Endodermal cell (in vitro differentiated cells): Measurements from ENCODE around the gene PNMA6E. TPM values are rescaled to one million over a fixed set of nuclear protein-coding genes. Genes with fewer than 3 reads are reported as not detected.

Experiments
- DNase-seq: peaks from one replicate; pipeline ENCODE4 v3.0.0-alpha.2; 2017
- H3K27ac ChIP-seq: 2 replicates; pipeline ENCODE4 v1.5.1; 2013; ENCODE audit warnings: mild to moderate bottlenecking, low read depth, low read length, moderate library complexity
- H3K27me3 ChIP-seq: 2 replicates; pipeline ENCODE4 v1.6.1; 2013; ENCODE audit warnings: mild to moderate bottlenecking, low read length, moderate library complexity; ENCODE audit not compliant: insufficient read depth, control insufficient read depth, poor library complexity, severe bottlenecking
- H3K36me3 ChIP-seq: 2 replicates; pipeline ENCODE4 v1.7.0; 2013; ENCODE audit warnings: mild to moderate bottlenecking, low read length, moderate library complexity; ENCODE audit not compliant: control insufficient read depth, insufficient read depth
- H3K4me1 ChIP-seq: one replicate; pipeline ENCODE4 v1.7.0; 2013; ENCODE audit warnings: low read length; ENCODE audit not compliant: control insufficient read depth, insufficient read depth
- H3K4me3 ChIP-seq: 2 replicates; pipeline ENCODE4 v1.5.1; 2013; ENCODE audit warnings: mild to moderate bottlenecking, low read length, moderate library complexity
- H3K9ac ChIP-seq: 2 replicates; pipeline ENCODE4 v1.6.1; 2013; ENCODE audit warnings: mild to moderate bottlenecking, low read length, moderate library complexity; ENCODE audit not compliant: poor library complexity, severe bottlenecking; ENCODE audit errors: extremely low read depth
- H3K9me3 ChIP-seq: 2 replicates; pipeline ENCODE4 v1.6.1; 2013; ENCODE audit warnings: mild to moderate bottlenecking, low read length, moderate library complexity; ENCODE audit not compliant: control insufficient read depth
- H3K27ac Mint-ChIP-seq: 2 replicates; pipeline ENCODE4 v1.8.0; 2020; ENCODE audit warnings: mixed read lengths
- H3K27me3 Mint-ChIP-seq: 2 replicates; pipeline ENCODE4 v1.8.0; 2021; ENCODE audit warnings: mild to moderate bottlenecking, mixed read lengths; ENCODE audit not compliant: insufficient read depth
- H3K36me3 Mint-ChIP-seq: 2 replicates; pipeline ENCODE4 v1.8.0; 2020; ENCODE audit warnings: low read depth, mixed read lengths
- H3K4me1 Mint-ChIP-seq: 2 replicates; pipeline ENCODE4 v1.8.0; 2020; ENCODE audit warnings: mixed read lengths
- H3K4me3 Mint-ChIP-seq: 2 replicates; pipeline ENCODE4 v1.8.0; 2020; ENCODE audit warnings: mild to moderate bottlenecking, moderate library complexity, mixed read lengths
- H3K9me3 Mint-ChIP-seq: 2 replicates; pipeline ENCODE4 v1.8.0; 2020; ENCODE audit warnings: mild to moderate bottlenecking, mixed read lengths
- CTCF ChIP-seq: fragments of 200-600 bp; sonication (generic); conservative IDR thresholded peaks from 2 replicates; pipeline ENCODE4 v1.5.0; 2021; ENCODE audit warnings: antibody characterized with exemption, mild to moderate bottlenecking
- WGBS, 2 experiments: methylation state at CpG; one replicate each; pipeline versions ENCODE4 v1.1.5 to v1.1.7; 2013; ENCODE audit warnings: missing lambda C conversion rate in 2 of 2, mixed read lengths in 1 of 2; ENCODE audit not compliant: insufficient coverage in 1 of 2, insufficient read length in 1 of 2; 5-methylcytosine and 5-hydroxymethylcytosine counted together
- total RNA-seq, 2 donors: library from RNA; stranded (reverse); fragmentation: NEBNext Ultra II Directional in 1 of 2; extraction: Animal tissue kit (Norgen Biotek cat#: 25700) in 1 of 2; gene quantifications; 2 replicates in 1 of 2; 3 replicates in 1 of 2; pipeline ENCODE4 v1.2.1, GENCODE V29; 2021

PNMA6E gene
- total RNA-seq, 2 donors from 2014 or later = not detected

DNA sequence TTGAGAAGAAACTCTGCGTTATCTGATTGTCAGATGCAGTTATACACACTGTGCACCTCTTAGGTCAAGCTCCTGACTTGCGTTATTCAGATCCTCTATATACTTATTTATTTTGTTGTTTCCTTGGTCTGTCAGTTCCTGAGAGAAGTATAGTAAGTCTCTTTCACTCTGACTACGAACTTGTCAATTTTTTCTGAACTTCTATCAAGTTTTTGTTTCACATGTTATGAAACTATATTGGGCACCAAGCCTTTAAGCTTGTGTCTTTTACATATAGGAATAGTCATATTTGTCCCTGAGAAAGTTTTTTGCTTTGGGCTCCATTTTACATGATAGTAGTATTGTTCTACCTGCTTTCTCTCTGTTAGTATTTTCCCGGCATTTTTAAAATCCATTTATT lies 35.5 kb downstream of the PNMA6E start:
- Histone ChIP-seq H3K4me1 (no peaks in the 10 kb centered on the region), H3K9me3 (no peaks in the 10 kb centered on the region), H3K27me3 (no peaks in the 10 kb centered on the region), H3K9ac (no peak overlapping the region), H3K27ac (no peak overlapping the region), H3K36me3 (no peaks in the 10 kb centered on the region), H3K4me3 (no peak overlapping the region)
- Mint-ChIP-seq H3K36me3 (no peaks in the 10 kb centered on the region), H3K4me3 (no peak overlapping the region), H3K27me3 (no peaks in the 10 kb centered on the region), H3K4me1 (no peaks in the 10 kb centered on the region), H3K27ac (no peak overlapping the region), H3K9me3 (peaks cover 39% of the 10 kb centered on the region)
- 80% methylated on average over 2 of the region's 4 CpGs; no CpG with 5 or more reads in 1 of the 2 experiments for WGBS, 2 experiments
- DNase-seq = no peak
- TF ChIP-seq CTCF = no peak

DNA sequence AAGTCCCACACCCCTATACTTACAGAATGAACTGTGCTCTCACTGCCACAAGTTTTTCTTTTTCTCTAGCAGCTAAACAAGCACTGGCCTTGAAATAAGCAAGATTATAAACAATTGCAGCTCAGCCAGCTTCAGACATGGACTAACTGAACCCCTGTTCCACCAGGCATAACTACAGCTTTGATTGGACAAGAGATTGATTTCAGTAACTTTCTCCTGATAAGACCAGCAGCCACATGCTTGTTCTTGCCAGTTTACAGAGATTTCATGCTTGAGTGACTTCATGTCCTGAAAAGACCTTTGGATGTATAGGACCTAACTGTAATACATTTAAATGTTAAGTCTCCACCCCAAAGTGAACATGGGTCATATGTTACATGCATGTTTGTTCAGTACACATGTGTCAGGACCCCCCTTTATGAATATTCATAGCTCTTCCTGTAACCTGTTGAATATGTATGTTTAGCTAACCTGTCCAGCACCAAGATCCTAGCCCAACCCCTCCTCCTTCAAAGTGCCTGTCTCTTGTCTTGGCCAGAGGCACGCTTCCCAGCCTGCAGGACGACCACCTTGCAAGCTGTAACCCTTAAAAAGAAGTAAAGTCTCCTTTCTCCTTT lies 39.3 kb downstream of the PNMA6E start:
- Histone ChIP-seq H3K36me3 (no peaks in the 10 kb centered on the region), H3K4me1 (no peaks in the 10 kb centered on the region), H3K9me3 (no peaks in the 10 kb centered on the region), H3K4me3 (no peak overlapping the region), H3K27ac (no peak overlapping the region), H3K27me3 (no peaks in the 10 kb centered on the region), H3K9ac (no peak overlapping the region)
- WGBS, 2 experiments = 100% methylated on average over 1 of the region's 2 CpGs; no CpG with 5 or more reads in 1 of the 2 experiments
- no peak for DNase-seq
- TF ChIP-seq CTCF = no peak
- Mint-ChIP-seq H3K4me1 (no peaks in the 10 kb centered on the region), H3K4me3 (no peak overlapping the region), H3K9me3 (peaks cover 56% of the 10 kb centered on the region), H3K27ac (no peak overlapping the region), H3K36me3 (no peaks in the 10 kb centered on the region), H3K27me3 (no peaks in the 10 kb centered on the region)

- Mint-ChIP-seq H3K36me3 (no peaks in the 10 kb centered on the region), H3K27me3 (no peaks in the 10 kb centered on the region), H3K9me3 (peaks cover 82% of the 10 kb centered on the region), H3K27ac (no peak overlapping the region), H3K4me3 (no peak overlapping the region), H3K4me1 (no peaks in the 10 kb centered on the region)
- DNase-seq = no peak
- no peak overlapping the region for H3K27ac ChIP-seq
- no peaks in the 10 kb centered on the region for H3K4me1 ChIP-seq
- H3K9ac ChIP-seq = no peak overlapping the region
- TF ChIP-seq CTCF = no peak
- no peak overlapping the region for H3K4me3 ChIP-seq
- WGBS, 2 experiments = 78% methylated on average over 1 of the region's 1 CpG; no CpG with 5 or more reads in 1 of the 2 experiments
- no peaks in the 10 kb centered on the region for H3K9me3 ChIP-seq
- no peaks in the 10 kb centered on the region for H3K36me3 ChIP-seq
- H3K27me3 ChIP-seq = no peaks in the 10 kb centered on the region
Observed at GRCh38 chrX:153357877-153358276, 43.3 kb downstream of the PNMA6E start.
